HEK293 (cell line): ENCODE measurements around the gene UFD1.
A peak's percentile ranks its signal among the peaks of the same experiment; 100 is the strongest.

Source experiments
- CTCF ChIA-PET: fragments of 350-600 bp; formaldehyde crosslinking; extraction: SDS; loops from one replicate; lab custom pipeline; 2021; ENCODE audit warnings: antibody characterized with exemption; lab: Yijun Ruan, JAX
- POLR2A ChIA-PET: fragments of 300-600 bp; formaldehyde crosslinking; extraction: SDS; loops from one replicate; lab custom pipeline; 2020; ENCODE audit warnings: antibody characterized with exemption, inconsistent platforms; lab: Yijun Ruan, JAX
- H3K27ac ChIP-seq: fragments of 200-500 bp; sonication (Bioruptor generic); 2 replicates; pipeline ENCODE4 v1.5.1; 2014; ENCODE audit warnings: low read depth, low read length, control low read depth, inconsistent platforms; ENCODE audit errors: extremely low read depth
- H3K36me3 ChIP-seq, 2 experiments: fragments of 200-500 bp in 1 of 2; sonication (Bioruptor generic) in 1 of 2; 1 replicate in 1 of 2; 2 replicates in 1 of 2; pipeline ENCODE4 v1.5.1; 2014 to 2017; ENCODE audit warnings: inconsistent platforms in 2 of 2, low read length in 2 of 2; ENCODE audit not compliant: control insufficient read depth in 2 of 2, insufficient read depth in 1 of 2
- H3K4me1 ChIP-seq: fragments of 200-500 bp; sonication (Bioruptor generic); 2 replicates; pipeline ENCODE4 v1.5.1; 2014; ENCODE audit warnings: mild to moderate bottlenecking, low read length, inconsistent platforms; ENCODE audit not compliant: control insufficient read depth, insufficient read depth
- H3K4me3 ChIP-seq: 2 replicates; pipeline ENCODE4 v1.5.1; 2011; ENCODE audit warnings: low read depth, mild to moderate bottlenecking, control low read depth, low read length, moderate library complexity
- H3K9me3 ChIP-seq: fragments of 200-500 bp; sonication (Bioruptor generic); 2 replicates; pipeline ENCODE4 v1.5.1; 2014; ENCODE audit warnings: low read depth, low read length, inconsistent platforms; ENCODE audit not compliant: control insufficient read depth, insufficient read depth
- EGR2 ChIP-seq: fragments of 450-650 bp; formaldehyde crosslinking; IDR thresholded peaks from 2 replicates; pipeline ENCODE4 v1.5.1; 2016; ENCODE audit warnings: low read depth, missing biosample characterization, missing genetic modification characterization
- GLIS2 ChIP-seq: fragments of 450-650 bp; formaldehyde crosslinking; IDR thresholded peaks from 2 replicates; pipeline ENCODE4 v1.5.1; 2016; ENCODE audit warnings: missing biosample characterization, missing genetic modification characterization
- HOXA7 ChIP-seq: sonication (generic); formaldehyde crosslinking; IDR thresholded peaks from 2 replicates; pipeline ENCODE4 v1.8.1; 2022; ENCODE audit warnings: missing genetic modification reagents, borderline replicate concordance
- KLF7 ChIP-seq: fragments of 450-650 bp; formaldehyde crosslinking; IDR thresholded peaks from 2 replicates; pipeline ENCODE4 v1.5.1; 2016; ENCODE audit warnings: missing biosample characterization, missing genetic modification characterization, borderline replicate concordance
- MEIS1 ChIP-seq: sonication (generic); formaldehyde crosslinking; IDR thresholded peaks from 2 replicates; pipeline ENCODE4 v1.8.1; 2022; ENCODE audit warnings: missing genetic modification reagents, mild to moderate bottlenecking, borderline replicate concordance
- OSR2 ChIP-seq: fragments of 450-650 bp; formaldehyde crosslinking; IDR thresholded peaks from 2 replicates; pipeline ENCODE4 v1.5.1; 2016; ENCODE audit warnings: missing biosample characterization, missing genetic modification characterization
- PRDM1 ChIP-seq: fragments of 450-650 bp; formaldehyde crosslinking; IDR thresholded peaks from 2 replicates; pipeline ENCODE4; 2016; ENCODE audit warnings: missing biosample characterization, missing genetic modification characterization
- RBAK ChIP-seq: fragments of 450-650 bp; formaldehyde crosslinking; IDR thresholded peaks from 2 replicates; pipeline ENCODE4 v1.5.1; 2016; ENCODE audit warnings: missing biosample characterization, missing genetic modification characterization
- ZBTB8A ChIP-seq: fragments of 450-650 bp; formaldehyde crosslinking; IDR thresholded peaks from 2 replicates; pipeline ENCODE4 v1.5.1; 2016; ENCODE audit warnings: missing biosample characterization, missing genetic modification characterization
- ZFHX2 ChIP-seq: fragments of 450-650 bp; formaldehyde crosslinking; conservative IDR thresholded peaks from 2 replicates; pipeline ENCODE4 v1.5.1; 2016; ENCODE audit warnings: missing biosample characterization, missing genetic modification characterization
- ZIC2 ChIP-seq: fragments of 450-650 bp; formaldehyde crosslinking; IDR thresholded peaks from 2 replicates; pipeline ENCODE4 v1.5.1; 2016; ENCODE audit warnings: missing biosample characterization, missing genetic modification characterization
- ZNF114 ChIP-seq: fragments of 450-650 bp; formaldehyde crosslinking; IDR thresholded peaks from 2 replicates; pipeline ENCODE4 v1.5.0; 2017; ENCODE audit warnings: missing biosample characterization, missing genetic modification characterization
- ZNF133 ChIP-seq: fragments of 450-650 bp; formaldehyde crosslinking; IDR thresholded peaks from 2 replicates; pipeline ENCODE4 v1.5.1; 2016; ENCODE audit warnings: missing biosample characterization, missing genetic modification characterization
- ZNF202 ChIP-seq: fragments of 450-650 bp; formaldehyde crosslinking; IDR thresholded peaks from 2 replicates; pipeline ENCODE4 v1.5.1; 2016; ENCODE audit warnings: missing biosample characterization, missing genetic modification characterization, borderline replicate concordance
- ZNF221 ChIP-seq: fragments of 450-650 bp; formaldehyde crosslinking; IDR thresholded peaks from 2 replicates; pipeline ENCODE4 v1.5.1; 2017; ENCODE audit warnings: missing biosample characterization, missing genetic modification characterization, borderline replicate concordance
- ZNF354C ChIP-seq: fragments of 450-650 bp; formaldehyde crosslinking; IDR thresholded peaks from 2 replicates; pipeline ENCODE4 v1.5.1; 2016; ENCODE audit warnings: missing biosample characterization, missing genetic modification characterization, low read depth, borderline replicate concordance
- ZNF391 ChIP-seq: fragments of 450-650 bp; formaldehyde crosslinking; IDR thresholded peaks from 2 replicates; pipeline ENCODE4 v1.5.1; 2016; ENCODE audit warnings: low read depth, missing biosample characterization, missing genetic modification characterization, borderline replicate concordance
- ZNF394 ChIP-seq: fragments of 450-650 bp; formaldehyde crosslinking; IDR thresholded peaks from 2 replicates; pipeline ENCODE4 v1.5.1; 2016; ENCODE audit warnings: missing biosample characterization, missing genetic modification characterization, mild to moderate bottlenecking, moderate library complexity, borderline replicate concordance
- ZNF404 ChIP-seq: fragments of 450-650 bp; formaldehyde crosslinking; IDR thresholded peaks from 2 replicates; pipeline ENCODE4 v1.5.1; 2017; ENCODE audit warnings: missing biosample characterization, missing genetic modification characterization
- ZNF514 ChIP-seq: fragments of 450-650 bp; formaldehyde crosslinking; IDR thresholded peaks from 2 replicates; pipeline ENCODE4 v1.5.1; 2016; ENCODE audit warnings: missing biosample characterization, missing genetic modification characterization
- ZNF530 ChIP-seq: fragments of 450-650 bp; formaldehyde crosslinking; IDR thresholded peaks from 2 replicates; pipeline ENCODE4 v1.5.1; 2016; ENCODE audit warnings: low read depth, missing biosample characterization, missing genetic modification characterization
- ZNF544 ChIP-seq: fragments of 450-650 bp; formaldehyde crosslinking; IDR thresholded peaks from 2 replicates; pipeline ENCODE4 v1.5.0; 2017; ENCODE audit warnings: missing biosample characterization, missing genetic modification characterization
- ZNF560 ChIP-seq: fragments of 450-650 bp; formaldehyde crosslinking; IDR thresholded peaks from 2 replicates; pipeline ENCODE4 v1.5.1; 2017; ENCODE audit warnings: missing biosample characterization, missing genetic modification characterization, borderline replicate concordance
- ZNF624 ChIP-seq: fragments of 450-650 bp; formaldehyde crosslinking; IDR thresholded peaks from 2 replicates; pipeline ENCODE4 v1.5.1; 2017; ENCODE audit warnings: missing biosample characterization, missing genetic modification characterization
- ZNF792 ChIP-seq: fragments of 450-650 bp; formaldehyde crosslinking; IDR thresholded peaks from 2 replicates; pipeline ENCODE4 v1.5.1; 2016; ENCODE audit warnings: missing biosample characterization, missing genetic modification characterization
- ZSCAN23 ChIP-seq: fragments of 450-650 bp; formaldehyde crosslinking; IDR thresholded peaks from 2 replicates; pipeline ENCODE4 v1.5.1; 2016; ENCODE audit warnings: missing biosample characterization, missing genetic modification characterization
- ZSCAN30 ChIP-seq: fragments of 450-650 bp; IDR thresholded peaks from 2 replicates; pipeline ENCODE4 v1.5.1; 2018; ENCODE audit warnings: missing biosample characterization, mild to moderate bottlenecking, missing genetic modification characterization, moderate library complexity
- TF ChIP-seq, protein P1 (sequence below): fragments of 450-650 bp; formaldehyde crosslinking; IDR thresholded peaks from 2 replicates; pipeline ENCODE4 v1.5.1; 2017; ENCODE audit warnings: missing biosample characterization, missing genetic modification characterization
- TF ChIP-seq, protein P2 (sequence below): fragments of 450-650 bp; formaldehyde crosslinking; IDR thresholded peaks from 2 replicates; pipeline ENCODE4 v1.5.1; 2016; ENCODE audit warnings: missing biosample characterization, missing genetic modification characterization
- TF ChIP-seq, protein P3 (sequence below): fragments of 450-650 bp; formaldehyde crosslinking; IDR thresholded peaks from 2 replicates; pipeline ENCODE4 v1.5.1; 2016; ENCODE audit warnings: missing biosample characterization, missing genetic modification characterization
- TF ChIP-seq, protein P4 (sequence below): fragments of 450-650 bp; formaldehyde crosslinking; IDR thresholded peaks from 2 replicates; pipeline ENCODE4 v1.5.1; 2016; ENCODE audit warnings: missing biosample characterization, missing genetic modification characterization

UFD1 gene

DNA sequence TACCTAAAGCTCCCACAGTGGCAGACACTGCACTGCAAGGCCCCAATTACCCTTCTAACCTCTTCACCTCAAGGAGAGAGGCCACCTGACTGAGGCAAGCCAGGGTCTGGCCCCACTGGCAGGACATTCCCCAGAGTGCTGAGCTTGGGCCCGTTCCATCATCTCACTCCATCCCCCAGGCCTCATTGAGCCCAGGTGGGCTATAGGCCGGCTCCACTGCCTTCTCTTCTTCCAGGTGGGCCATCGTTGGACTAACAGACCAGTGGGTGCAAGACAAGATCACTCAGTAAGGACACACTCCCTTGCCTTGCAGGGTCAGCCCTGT is 19.8 kb upstream of the UFD1 start (continued):
- TF ChIP-seq, protein P1, sequence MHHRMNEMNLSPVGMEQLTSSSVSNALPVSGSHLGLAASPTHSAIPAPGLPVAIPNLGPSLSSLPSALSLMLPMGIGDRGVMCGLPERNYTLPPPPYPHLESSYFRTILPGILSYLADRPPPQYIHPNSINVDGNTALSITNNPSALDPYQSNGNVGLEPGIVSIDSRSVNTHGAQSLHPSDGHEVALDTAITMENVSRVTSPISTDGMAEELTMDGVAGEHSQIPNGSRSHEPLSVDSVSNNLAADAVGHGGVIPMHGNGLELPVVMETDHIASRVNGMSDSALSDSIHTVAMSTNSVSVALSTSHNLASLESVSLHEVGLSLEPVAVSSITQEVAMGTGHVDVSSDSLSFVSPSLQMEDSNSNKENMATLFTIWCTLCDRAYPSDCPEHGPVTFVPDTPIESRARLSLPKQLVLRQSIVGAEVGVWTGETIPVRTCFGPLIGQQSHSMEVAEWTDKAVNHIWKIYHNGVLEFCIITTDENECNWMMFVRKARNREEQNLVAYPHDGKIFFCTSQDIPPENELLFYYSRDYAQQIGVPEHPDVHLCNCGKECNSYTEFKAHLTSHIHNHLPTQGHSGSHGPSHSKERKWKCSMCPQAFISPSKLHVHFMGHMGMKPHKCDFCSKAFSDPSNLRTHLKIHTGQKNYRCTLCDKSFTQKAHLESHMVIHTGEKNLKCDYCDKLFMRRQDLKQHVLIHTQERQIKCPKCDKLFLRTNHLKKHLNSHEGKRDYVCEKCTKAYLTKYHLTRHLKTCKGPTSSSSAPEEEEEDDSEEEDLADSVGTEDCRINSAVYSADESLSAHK = no peak
- TF ChIP-seq MEIS1 (CRISPR knock-in tag) = no peak
- no peak for TF ChIP-seq RBAK (tag by site-specific recombination)

DNA sequence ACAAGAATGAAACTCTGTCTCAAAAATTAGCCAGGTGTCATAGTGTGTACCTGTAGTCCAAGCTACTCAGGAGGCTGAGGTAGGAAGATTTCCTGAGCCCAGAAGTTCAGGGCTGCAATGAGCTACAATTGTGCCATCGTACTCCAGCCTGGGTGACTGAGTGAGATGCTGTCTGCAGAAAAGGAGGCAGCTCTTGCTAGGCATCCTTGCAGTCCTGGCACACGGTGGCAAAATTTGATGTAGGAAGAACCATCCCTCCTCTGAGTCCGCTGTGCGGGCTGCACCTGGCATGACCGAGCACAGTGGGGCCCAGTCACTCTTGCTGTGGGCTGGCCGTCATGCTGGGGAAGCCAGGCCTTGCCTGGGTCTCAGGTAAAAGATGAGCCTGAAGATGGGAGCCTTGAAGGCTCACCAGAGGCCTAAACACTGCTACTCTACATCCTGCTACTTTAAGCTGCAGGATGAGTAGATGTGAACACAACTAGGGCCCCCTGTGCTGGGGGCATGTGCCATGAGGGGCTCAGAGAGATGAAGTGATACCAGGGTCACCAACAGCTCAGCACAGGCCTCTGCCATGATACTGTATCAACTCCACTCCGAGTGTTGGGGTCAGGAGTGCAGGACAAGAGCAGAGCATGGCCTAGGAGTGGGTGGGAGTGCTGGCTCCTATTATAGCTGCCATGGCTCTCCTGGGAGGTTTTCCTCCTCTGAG is 19.3 kb upstream of the UFD1 start:
- peaks cover 14 to 82% of the 10 kb centered on the region in 2 experiments; a peak in 2 of 3 replicates for H3K36me3 ChIP-seq
- POLR2A ChIA-PET = interaction anchor here (0.5 to 1.3 kb wide), 3 partner anchors 9 to 99 kb away, joined by 3 to 4 read pairs (median 3); partner anchors contain the start of genes CDC45 and UFD1

DNA sequence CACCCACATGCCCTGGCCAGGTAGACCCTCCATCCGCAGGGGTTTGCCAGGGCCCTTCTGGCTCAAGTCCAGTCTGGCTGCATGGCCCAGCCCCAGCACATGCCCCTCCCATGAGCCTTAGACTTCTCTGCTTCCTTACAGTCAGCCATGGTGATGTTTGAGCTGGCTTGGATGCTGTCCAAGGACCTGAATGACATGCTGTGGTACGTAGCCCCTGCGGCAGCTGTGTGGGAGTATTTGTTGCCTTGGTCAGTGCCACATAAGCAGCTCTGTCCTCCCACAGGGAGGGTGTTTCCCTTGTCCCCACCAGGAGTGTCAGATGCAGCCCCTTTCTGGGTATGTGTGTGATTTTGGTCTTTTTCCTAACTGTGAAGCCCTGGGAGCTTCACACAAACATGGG is 18.3 kb upstream of the UFD1 start:
- no peak overlapping the region for H3K27ac ChIP-seq
- TF ChIP-seq ZIC2 (tag by site-specific recombination) (0 out of 2 replicates have a peak, but pooled peaks have one; percentile 13), HOXA7 (CRISPR knock-in tag) (no peak), EGR2 (tag by site-specific recombination) (peak; percentile 86), ZNF221 (tag by site-specific recombination) (no peak), ZNF530 (tag by site-specific recombination) (no peak), ZNF354C (tag by site-specific recombination) (no peak), ZNF792 (tag by site-specific recombination) (no peak), ZFHX2 (tag by site-specific recombination) (peak; percentile 86), ZNF114 (tag by site-specific recombination) (no peak)
- ChIA-PET POLR2A (interaction anchor here (0.6 kb wide), 1 partner anchor 10 kb away, joined by 5 read pairs; no protein-coding TSS in a partner anchor), CTCF (interaction anchor here (1.6 kb wide), 1 partner anchor 133 kb away, joined by 7 read pairs; no protein-coding TSS in a partner anchor)
- no peaks in the 10 kb centered on the region for H3K9me3 ChIP-seq
- peaks cover 18 to 90% of the 10 kb centered on the region in 2 experiments; a peak in 2 of 3 replicates for H3K36me3 ChIP-seq
- H3K4me3 ChIP-seq = no peak overlapping the region
- no peaks in the 10 kb centered on the region for H3K4me1 ChIP-seq

More for the DNA sequence above, 19.3 kb upstream of the UFD1 start:
- TF ChIP-seq ZNF394 (tag by site-specific recombination) (no peak), ZNF354C (tag by site-specific recombination) (no peak), ZNF202 (tag by site-specific recombination) (no peak), ZNF560 (no peak), ZNF404 (tag by site-specific recombination) (no peak), ZNF391 (tag by site-specific recombination) (no peak), ZNF624 (no peak), KLF7 (tag by site-specific recombination) (no peak), GLIS2 (tag by site-specific recombination) (no peak), OSR2 (tag by site-specific recombination) (no peak), ZNF514 (tag by site-specific recombination) (no peak), PRDM1 (tag by site-specific recombination) (no peak), ZSCAN30 (tag by site-specific recombination) (no peak), ZBTB8A (tag by site-specific recombination) (no peak), ZSCAN23 (tag by site-specific recombination) (no peak), ZNF133 (tag by site-specific recombination) (no peak), ZNF544 (no peak)
- TF ChIP-seq, protein P2, sequence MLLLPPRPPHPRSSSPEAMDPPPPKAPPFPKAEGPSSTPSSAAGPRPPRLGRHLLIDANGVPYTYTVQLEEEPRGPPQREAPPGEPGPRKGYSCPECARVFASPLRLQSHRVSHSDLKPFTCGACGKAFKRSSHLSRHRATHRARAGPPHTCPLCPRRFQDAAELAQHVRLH (tag by site-specific recombination) = no peak
- TF ChIP-seq, protein P3, sequence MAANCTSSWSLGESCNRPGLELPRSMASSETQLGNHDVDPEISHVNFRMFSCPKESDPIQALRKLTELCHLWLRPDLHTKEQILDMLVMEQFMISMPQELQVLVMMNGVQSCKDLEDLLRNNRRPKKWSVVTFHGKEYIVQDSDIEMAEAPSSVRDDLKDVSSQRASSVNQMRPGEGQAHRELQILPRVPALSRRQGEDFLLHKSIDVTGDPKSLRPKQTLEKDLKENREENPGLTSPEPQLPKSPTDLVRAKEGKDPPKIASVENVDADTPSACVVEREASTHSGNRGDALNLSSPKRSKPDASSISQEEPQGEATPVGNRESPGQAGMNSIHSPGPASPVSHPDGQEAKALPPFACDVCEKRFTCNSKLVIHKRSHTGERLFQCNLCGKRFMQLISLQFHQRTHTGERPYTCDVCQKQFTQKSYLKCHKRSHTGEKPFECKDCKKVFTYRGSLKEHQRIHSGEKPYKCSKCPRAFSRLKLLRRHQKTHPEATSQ (tag by site-specific recombination) = no peak
- TF ChIP-seq, protein P4, sequence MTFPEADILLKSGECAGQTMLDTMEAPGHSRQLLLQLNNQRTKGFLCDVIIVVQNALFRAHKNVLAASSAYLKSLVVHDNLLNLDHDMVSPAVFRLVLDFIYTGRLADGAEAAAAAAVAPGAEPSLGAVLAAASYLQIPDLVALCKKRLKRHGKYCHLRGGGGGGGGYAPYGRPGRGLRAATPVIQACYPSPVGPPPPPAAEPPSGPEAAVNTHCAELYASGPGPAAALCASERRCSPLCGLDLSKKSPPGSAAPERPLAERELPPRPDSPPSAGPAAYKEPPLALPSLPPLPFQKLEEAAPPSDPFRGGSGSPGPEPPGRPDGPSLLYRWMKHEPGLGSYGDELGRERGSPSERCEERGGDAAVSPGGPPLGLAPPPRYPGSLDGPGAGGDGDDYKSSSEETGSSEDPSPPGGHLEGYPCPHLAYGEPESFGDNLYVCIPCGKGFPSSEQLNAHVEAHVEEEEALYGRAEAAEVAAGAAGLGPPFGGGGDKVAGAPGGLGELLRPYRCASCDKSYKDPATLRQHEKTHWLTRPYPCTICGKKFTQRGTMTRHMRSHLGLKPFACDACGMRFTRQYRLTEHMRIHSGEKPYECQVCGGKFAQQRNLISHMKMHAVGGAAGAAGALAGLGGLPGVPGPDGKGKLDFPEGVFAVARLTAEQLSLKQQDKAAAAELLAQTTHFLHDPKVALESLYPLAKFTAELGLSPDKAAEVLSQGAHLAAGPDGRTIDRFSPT (tag by site-specific recombination) = no peak
- no peaks in the 10 kb centered on the region for H3K4me1 ChIP-seq
- CTCF ChIA-PET = interaction anchor here (0.7 to 1.6 kb wide), 4 partner anchors 132 to 408 kb away, joined by 3 to 7 read pairs (median 5); no protein-coding TSS in a partner anchor
- H3K9me3 ChIP-seq = no peaks in the 10 kb centered on the region
- no peak overlapping the region for H3K27ac ChIP-seq
- H3K4me3 ChIP-seq = no peak overlapping the region
